Ishikawa (cell line): ENCODE data around the gene IL1F10.

Source experiments
- CEBPB ChIP-seq: IDR thresholded peaks from 2 replicates; pipeline ENCODE4 v1.6.1; 2012
- CREB1 ChIP-seq: IDR thresholded peaks from 2 replicates; pipeline ENCODE4 v1.6.1; 2012; ENCODE audit warnings: low read depth
- EGR1 ChIP-seq: IDR thresholded peaks from 2 replicates; pipeline ENCODE4 v1.6.1; 2012
- EP300 ChIP-seq: IDR thresholded peaks from 2 replicates; pipeline ENCODE4 v1.6.1; 2012; ENCODE audit warnings: borderline replicate concordance
- FOXM1 ChIP-seq: IDR thresholded peaks from 2 replicates; pipeline ENCODE4 v1.6.1; 2012; ENCODE audit warnings: low read depth, borderline replicate concordance
- NFIC ChIP-seq: IDR thresholded peaks from 2 replicates; pipeline ENCODE4 v1.6.1; 2012
- RAD21 ChIP-seq: IDR thresholded peaks from 2 replicates; pipeline ENCODE4 v1.6.1; 2012; ENCODE audit warnings: low read depth
- TAF1 ChIP-seq: IDR thresholded peaks from 2 replicates; pipeline ENCODE4 v1.6.1; 2012; ENCODE audit warnings: low read depth, mild to moderate bottlenecking
- TCF12 ChIP-seq: IDR thresholded peaks from 2 replicates; pipeline ENCODE4 v1.6.1; 2012; ENCODE audit warnings: low read depth
- TEAD4 ChIP-seq: IDR thresholded peaks from 2 replicates; pipeline ENCODE4 v1.6.1; 2012
- YY1 ChIP-seq: IDR thresholded peaks from 2 replicates; pipeline ENCODE4 v1.6.1; 2012; ENCODE audit warnings: low read depth
- ZBTB7A ChIP-seq: IDR thresholded peaks from 2 replicates; pipeline ENCODE4 v1.6.1; 2012; ENCODE audit warnings: low read depth
- TF ChIP-seq, protein P1 (sequence below): IDR thresholded peaks from 2 replicates; pipeline ENCODE4 v1.6.1; 2012; ENCODE audit warnings: low read depth, mild to moderate bottlenecking
- TF ChIP-seq, protein P2 (sequence below): IDR thresholded peaks from 2 replicates; pipeline ENCODE4 v1.6.1; 2012
- TF ChIP-seq, protein P3 (sequence below): IDR thresholded peaks from 2 replicates; pipeline ENCODE4 v1.6.1; 2012

IL1F10 gene

DNA sequence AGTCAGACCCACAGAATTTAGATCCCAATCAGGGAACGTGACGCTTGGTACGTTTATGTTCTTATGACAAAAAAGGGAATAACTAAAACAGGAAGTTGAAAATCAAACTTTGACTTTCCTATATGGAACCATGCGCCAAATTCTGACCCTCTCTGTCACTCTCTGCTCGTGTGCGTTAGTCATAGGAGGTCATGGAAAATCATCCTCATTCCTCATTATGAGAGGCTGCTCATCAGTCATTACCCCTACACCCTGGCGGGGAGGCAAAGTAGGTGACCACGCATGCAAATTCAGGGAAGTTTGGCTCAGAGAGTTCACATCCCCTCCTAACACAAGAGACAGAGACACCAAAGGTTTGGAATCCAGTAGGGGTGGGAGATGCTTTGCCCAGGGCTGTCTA is 15.5 kb downstream of the IL1F10 start:
- no peak for TF ChIP-seq TAF1
- TF ChIP-seq TCF12, result no peak
- TF ChIP-seq, protein P1, sequence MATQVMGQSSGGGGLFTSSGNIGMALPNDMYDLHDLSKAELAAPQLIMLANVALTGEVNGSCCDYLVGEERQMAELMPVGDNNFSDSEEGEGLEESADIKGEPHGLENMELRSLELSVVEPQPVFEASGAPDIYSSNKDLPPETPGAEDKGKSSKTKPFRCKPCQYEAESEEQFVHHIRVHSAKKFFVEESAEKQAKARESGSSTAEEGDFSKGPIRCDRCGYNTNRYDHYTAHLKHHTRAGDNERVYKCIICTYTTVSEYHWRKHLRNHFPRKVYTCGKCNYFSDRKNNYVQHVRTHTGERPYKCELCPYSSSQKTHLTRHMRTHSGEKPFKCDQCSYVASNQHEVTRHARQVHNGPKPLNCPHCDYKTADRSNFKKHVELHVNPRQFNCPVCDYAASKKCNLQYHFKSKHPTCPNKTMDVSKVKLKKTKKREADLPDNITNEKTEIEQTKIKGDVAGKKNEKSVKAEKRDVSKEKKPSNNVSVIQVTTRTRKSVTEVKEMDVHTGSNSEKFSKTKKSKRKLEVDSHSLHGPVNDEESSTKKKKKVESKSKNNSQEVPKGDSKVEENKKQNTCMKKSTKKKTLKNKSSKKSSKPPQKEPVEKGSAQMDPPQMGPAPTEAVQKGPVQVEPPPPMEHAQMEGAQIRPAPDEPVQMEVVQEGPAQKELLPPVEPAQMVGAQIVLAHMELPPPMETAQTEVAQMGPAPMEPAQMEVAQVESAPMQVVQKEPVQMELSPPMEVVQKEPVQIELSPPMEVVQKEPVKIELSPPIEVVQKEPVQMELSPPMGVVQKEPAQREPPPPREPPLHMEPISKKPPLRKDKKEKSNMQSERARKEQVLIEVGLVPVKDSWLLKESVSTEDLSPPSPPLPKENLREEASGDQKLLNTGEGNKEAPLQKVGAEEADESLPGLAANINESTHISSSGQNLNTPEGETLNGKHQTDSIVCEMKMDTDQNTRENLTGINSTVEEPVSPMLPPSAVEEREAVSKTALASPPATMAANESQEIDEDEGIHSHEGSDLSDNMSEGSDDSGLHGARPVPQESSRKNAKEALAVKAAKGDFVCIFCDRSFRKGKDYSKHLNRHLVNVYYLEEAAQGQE, result no peak
- TF ChIP-seq, protein P2, sequence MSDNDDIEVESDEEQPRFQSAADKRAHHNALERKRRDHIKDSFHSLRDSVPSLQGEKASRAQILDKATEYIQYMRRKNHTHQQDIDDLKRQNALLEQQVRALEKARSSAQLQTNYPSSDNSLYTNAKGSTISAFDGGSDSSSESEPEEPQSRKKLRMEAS, result no peak
- no peak for TF ChIP-seq EGR1
- no peak for TF ChIP-seq CREB1
- TF ChIP-seq TEAD4, result no peak
- no peak for TF ChIP-seq EP300

DNA sequence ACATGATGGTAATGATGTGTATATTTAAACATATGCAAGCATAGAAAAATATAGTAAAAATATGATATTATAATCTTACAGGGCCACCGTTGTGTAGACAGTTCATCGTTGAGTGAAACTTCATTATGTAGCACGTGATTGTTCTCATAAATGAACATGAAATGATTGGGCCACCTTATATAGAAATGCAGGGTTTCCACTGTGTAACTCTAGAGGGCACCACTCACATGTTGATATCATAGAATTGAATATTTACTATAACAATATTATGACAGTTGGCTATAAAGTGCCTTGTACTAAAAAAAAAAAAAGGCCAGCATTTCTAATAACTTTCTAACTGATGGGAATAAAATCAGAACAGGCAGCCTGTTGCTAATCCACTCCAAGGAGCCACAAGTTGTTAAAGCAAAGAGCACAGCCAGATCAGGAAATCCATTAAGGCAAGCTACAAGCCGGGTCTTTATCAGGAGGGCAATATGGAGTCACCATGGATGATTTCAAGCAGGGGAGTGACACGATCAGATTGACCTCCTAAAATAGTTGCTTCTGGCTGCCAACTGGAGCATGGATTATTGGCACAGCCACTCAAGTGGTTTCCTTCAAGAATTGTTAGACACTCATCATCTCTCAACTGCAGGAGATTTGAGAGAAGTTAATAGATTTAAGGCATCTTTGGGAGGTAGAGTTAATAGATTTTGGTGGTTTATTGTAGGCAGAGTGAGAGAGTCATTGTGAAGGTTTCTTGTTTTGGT is 16.7 kb downstream of the IL1F10 start:
- TF ChIP-seq EP300 (no peak), RAD21 (peak; percentile 50)
- TF ChIP-seq, protein P2, result 0 out of 2 replicates have a peak, but pooled peaks have one; percentile 26

DNA sequence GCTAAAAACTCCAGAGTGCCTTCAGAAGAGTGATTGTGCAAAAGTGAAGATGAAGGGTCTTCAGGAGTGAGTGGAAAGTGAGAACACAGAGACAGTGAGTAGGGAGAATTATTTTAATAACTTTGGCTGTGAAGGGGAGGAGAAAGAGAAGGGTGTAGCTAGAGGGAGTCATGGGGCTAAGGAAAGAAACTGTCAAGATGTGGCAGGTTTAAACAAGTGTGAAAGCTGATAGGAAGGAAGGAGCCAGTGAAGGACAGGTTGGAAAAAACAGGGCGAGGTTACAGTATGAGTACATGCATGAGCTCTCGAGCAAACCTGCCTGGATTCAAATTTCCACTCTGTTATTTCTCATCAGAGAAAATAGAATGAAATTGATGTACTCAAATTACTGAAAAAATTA is 17.8 kb downstream of the IL1F10 start:
- no peak for TF ChIP-seq NFIC
- no peak for TF ChIP-seq TEAD4
- no peak for TF ChIP-seq FOXM1
- no peak for TF ChIP-seq CREB1
- TF ChIP-seq TCF12, result no peak
- TF ChIP-seq YY1, result no peak
- TF ChIP-seq RAD21, result no peak
- TF ChIP-seq TAF1, result no peak
- no peak for TF ChIP-seq EGR1
- no peak for TF ChIP-seq ZBTB7A
- TF ChIP-seq CEBPB, result no peak
- TF ChIP-seq EP300, result no peak
- TF ChIP-seq, protein P3, sequence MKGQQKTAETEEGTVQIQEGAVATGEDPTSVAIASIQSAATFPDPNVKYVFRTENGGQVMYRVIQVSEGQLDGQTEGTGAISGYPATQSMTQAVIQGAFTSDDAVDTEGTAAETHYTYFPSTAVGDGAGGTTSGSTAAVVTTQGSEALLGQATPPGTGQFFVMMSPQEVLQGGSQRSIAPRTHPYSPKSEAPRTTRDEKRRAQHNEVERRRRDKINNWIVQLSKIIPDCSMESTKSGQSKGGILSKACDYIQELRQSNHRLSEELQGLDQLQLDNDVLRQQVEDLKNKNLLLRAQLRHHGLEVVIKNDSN, result no peak
- TF ChIP-seq, protein P1, result no peak
- TF ChIP-seq, protein P2, result no peak

DNA sequence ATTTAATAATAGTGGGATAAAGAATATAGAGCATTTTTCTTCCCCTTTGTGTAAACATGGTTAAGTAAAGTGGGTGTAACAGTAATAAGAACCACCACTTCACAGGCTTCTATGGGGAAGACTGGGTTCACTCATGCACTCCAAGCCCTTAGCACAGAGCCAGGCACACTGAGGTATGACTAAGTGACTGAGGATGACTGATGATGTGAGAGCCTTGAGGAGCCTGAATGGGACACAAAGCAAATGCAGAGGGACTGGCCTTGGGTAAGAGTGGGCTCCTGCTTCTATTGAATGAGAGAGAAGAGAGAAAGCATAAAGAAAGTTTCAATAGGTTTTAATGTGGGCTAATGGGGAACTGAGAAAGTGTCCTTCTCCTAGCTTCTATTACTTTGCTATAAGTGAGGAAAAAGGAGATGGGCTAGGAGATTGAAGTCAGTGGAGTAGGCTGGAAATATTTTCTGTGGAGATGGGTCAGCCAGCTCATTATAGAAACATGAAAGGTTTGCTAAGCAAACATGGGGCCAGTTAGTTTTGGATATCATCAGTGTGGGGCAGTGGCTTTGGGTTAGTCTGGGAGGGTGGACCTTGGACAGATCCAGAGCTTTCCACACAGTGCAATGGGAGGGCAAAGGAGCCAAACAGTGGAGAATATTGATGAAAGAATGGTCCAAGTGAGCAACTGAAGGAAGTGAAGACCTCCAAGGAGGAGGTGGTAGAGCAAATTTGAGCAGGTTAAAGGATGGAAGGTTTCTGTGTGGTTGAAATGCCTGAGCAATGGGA is 20.6 kb downstream of the IL1F10 start:
- TF ChIP-seq ZBTB7A, result no peak
- no peak for TF ChIP-seq TCF12
- TF ChIP-seq NFIC, result no peak
- no peak for TF ChIP-seq FOXM1
- TF ChIP-seq RAD21, result no peak
- TF ChIP-seq EP300, result no peak
- no peak for TF ChIP-seq EGR1
- no peak for TF ChIP-seq CEBPB
- TF ChIP-seq, protein P1, result peak; percentile 61; the same call in 1 of the 2 replicates
